T-cell (primary cell): ENCODE measurements around the gene MYLK4. TPM values are rescaled to one million over a fixed set of nuclear protein-coding genes. Genes with fewer than 3 reads are reported as not detected.

Source experiments
- ATAC-seq, 4 experiments: fragments of 200-7000 bp in 3 of 4; fragments of 150-1000 bp in 1 of 4; cut with Tn5 transposase; replicated peaks in 1 of 4; 1 replicate in 3 of 4; 2 replicates in 1 of 4; pipeline ENCODE4 v1.10.0; 2021; ENCODE audit warnings: moderate library complexity in 3 of 4, mild to moderate bottlenecking in 2 of 4, moderate number of reproducible peaks in 1 of 4
- CTCF ChIA-PET, 2 donors: fragments of 300-600 bp; sonication (Branson Sonifier 250); formaldehyde crosslinking; loops; one replicate each; lab custom pipeline; 2022; ENCODE audit warnings: antibody characterized with exemption in 2 of 2; lab: Charles Lee
- POLR2A ChIA-PET, 2 donors: fragments of 300-600 bp; sonication (Branson Sonifier 250); formaldehyde crosslinking; loops; one replicate each; lab custom pipeline; 2022; ENCODE audit warnings: antibody characterized with exemption in 2 of 2; lab: Charles Lee
- DNase-seq, 35 experiments: peaks; one replicate each; pipeline versions ENCODE4 v3.0.0 to v3.0.0-alpha.2; 2013 to 2023
- H3K27ac ChIP-seq: one replicate; pipeline ENCODE4 v1.5.1; 2013; ENCODE audit warnings: low read length
- H3K27me3 ChIP-seq, 2 experiments: replicated peaks in 1 of 2; 1 replicate in 1 of 2; 2 replicates in 1 of 2; pipeline versions ENCODE4 v1.6.1 to v1.7.0; 2013; ENCODE audit warnings: low read length in 1 of 2, mixed read lengths in 1 of 2; ENCODE audit not compliant: control insufficient read depth in 2 of 2, insufficient read depth in 2 of 2; ENCODE audit errors: extremely low read depth in 1 of 2
- H3K36me3 ChIP-seq, 2 donors: 1 replicate in 1 of 2; 2 replicates in 1 of 2; pipeline versions ENCODE4 v1.6.1 to v1.7.0; 2013; ENCODE audit warnings: low read length in 1 of 2; ENCODE audit not compliant: control insufficient read depth in 2 of 2, insufficient read depth in 1 of 2; ENCODE audit errors: extremely low read depth in 1 of 2
- H3K4me1 ChIP-seq, 2 experiments: 1 replicate in 1 of 2; 2 replicates in 1 of 2; pipeline versions ENCODE4 v1.6.1 to v1.7.0; 2013; ENCODE audit warnings: low read length in 2 of 2, mixed read lengths in 1 of 2; ENCODE audit not compliant: insufficient read depth in 2 of 2, control insufficient read depth in 1 of 2; ENCODE audit errors: extremely low read depth in 1 of 2
- H3K4me3 ChIP-seq, 2 donors: 1 replicate in 1 of 2; 2 replicates in 1 of 2; pipeline versions ENCODE4 v1.5.1 to v1.7.0; 2013; ENCODE audit warnings: mild to moderate bottlenecking in 2 of 2, low read length in 1 of 2, moderate library complexity in 1 of 2; ENCODE audit not compliant: control insufficient read depth in 1 of 2; ENCODE audit errors: extremely low read depth in 1 of 2
- H3K9me3 ChIP-seq: 2 replicates; pipeline ENCODE4 v1.7.0; 2013
- H3K27ac Mint-ChIP-seq, 2 donors: one replicate each; pipeline ENCODE4 v1.8.0; 2020 to 2021; ENCODE audit warnings: mild to moderate bottlenecking in 2 of 2, mixed read lengths in 2 of 2
- H3K27me3 Mint-ChIP-seq, 2 donors: one replicate each; pipeline ENCODE4 v1.8.0; 2021 to 2022; ENCODE audit warnings: mixed read lengths in 2 of 2
- H3K36me3 Mint-ChIP-seq: one replicate; pipeline ENCODE4 v1.8.0; 2021; ENCODE audit warnings: mixed read lengths
- H3K4me1 Mint-ChIP-seq, 3 donors: one replicate each; pipeline ENCODE4 v1.8.0; 2020 to 2022; ENCODE audit warnings: mixed read lengths in 3 of 3, mild to moderate bottlenecking in 1 of 3
- H3K4me3 Mint-ChIP-seq, 3 donors: one replicate each; pipeline ENCODE4 v1.8.0; 2020 to 2022; ENCODE audit warnings: mild to moderate bottlenecking in 3 of 3, mixed read lengths in 3 of 3, moderate library complexity in 3 of 3
- H3K9me3 Mint-ChIP-seq, 3 donors: one replicate each; pipeline ENCODE4 v1.8.0; 2020 to 2022; ENCODE audit warnings: mixed read lengths in 3 of 3
- WGBS: methylation state at CpG from one replicate; pipeline ENCODE4 v1.1.5; 2013; ENCODE audit warnings: missing lambda C conversion rate; ENCODE audit not compliant: insufficient coverage; 5-methylcytosine and 5-hydroxymethylcytosine counted together
- total RNA-seq, 35 experiments: library from RNA in 6 of 35; stranded (reverse) in 6 of 35; fragments of 120-200 nt in 1 of 35; gene quantifications; one replicate each; pipeline versions ENCODE4 v1.2.1 to v1.2.4 and lab custom pipeline; 2013 to 2026

The MYLK4 gene
- total RNA-seq, 5 donors from 2014 or later (not counting 1 experiment from before 2014, with no cell fraction given), result 0.58 to 1.4 (median 1.0) TPM

- Mint-ChIP-seq H3K27ac (no peak overlapping the region), H3K9me3 (peaks cover 0 to 13% (median 10%) of the 10 kb centered on the region in 3 donors), H3K4me1 (no peaks in the 10 kb centered on the region), H3K4me3 (no peak overlapping the region), H3K27me3 (peaks cover 0 to 11% of the 10 kb centered on the region in 2 donors), H3K36me3 (peaks cover 7% of the 10 kb centered on the region)
- Histone ChIP-seq H3K9me3 (no peaks in the 10 kb centered on the region), H3K4me3 (no peak overlapping the region), H3K27ac (no peak overlapping the region), H3K4me1 (no peaks in the 10 kb centered on the region), H3K27me3 (peaks cover 0 to 17% of the 10 kb centered on the region in 2 experiments), H3K36me3 (no peaks in the 10 kb centered on the region)
- no CpG with 5 or more reads among the region's 8 CpGs for WGBS
- ChIA-PET CTCF (no interaction called here), POLR2A (no interaction called here)
- DNase-seq (no peak), ATAC-seq (no peak)
Measured at GRCh38 chr6:2725364-2725988, 25.2 kb downstream of the MYLK4 start.

GRCh38 chr6:2721219-2721618 is 29.5 kb downstream of the MYLK4 start:
- ChIA-PET POLR2A (no interaction called here), CTCF (no interaction called here)
- peaks cover 10% of the 10 kb centered on the region for H3K36me3 Mint-ChIP-seq
- 80% methylated on average over 1 of the region's 3 CpGs for WGBS
- Histone ChIP-seq H3K27me3 (peaks cover 0 to 2% of the 10 kb centered on the region in 2 experiments), H3K4me3 (no peak overlapping the region), H3K27ac (no peak overlapping the region), H3K36me3 (no peaks in the 10 kb centered on the region), H3K4me1 (no peaks in the 10 kb centered on the region), H3K9me3 (no peaks in the 10 kb centered on the region)
- H3K27me3 Mint-ChIP-seq, result peaks cover 0 to 3% of the 10 kb centered on the region in 2 donors
- H3K9me3 Mint-ChIP-seq, result peaks cover 0 to 13% (median 10%) of the 10 kb centered on the region in 3 donors
- DNase-seq (no peak), ATAC-seq (no peak)
- H3K27ac Mint-ChIP-seq, result no peak overlapping the region
- peaks cover 5% of the 10 kb centered on the region in 3 donors for H3K4me1 Mint-ChIP-seq
- no peak overlapping the region for H3K4me3 Mint-ChIP-seq

GRCh38 chr6:2719093-2719455 is 31.6 kb downstream of the MYLK4 start:
- no CpG with 5 or more reads among the region's 2 CpGs for WGBS

GRCh38 chr6:2718334-2719092 is 32.2 kb downstream of the MYLK4 start:
- H3K9me3 Mint-ChIP-seq, result peaks cover 0 to 13% (median 10%) of the 10 kb centered on the region in 3 donors
- DNase-seq (no peak), ATAC-seq (no peak)
- H3K4me3 Mint-ChIP-seq, result peak overlapping the region in 1 of 3 donors; percentile 33
- H3K27ac Mint-ChIP-seq, result no peak overlapping the region
- Histone ChIP-seq H3K4me3 (no peak overlapping the region), H3K9me3 (no peaks in the 10 kb centered on the region), H3K27me3 (peaks cover 0 to 2% of the 10 kb centered on the region in 2 experiments), H3K36me3 (no peaks in the 10 kb centered on the region), H3K27ac (no peak overlapping the region), H3K4me1 (no peaks in the 10 kb centered on the region)
- H3K4me1 Mint-ChIP-seq, result peaks cover 5% of the 10 kb centered on the region in 3 donors
- 43% methylated on average over 2 of the region's 6 CpGs for WGBS
- CTCF ChIA-PET, result no interaction called here
- H3K27me3 Mint-ChIP-seq, result no peaks in the 10 kb centered on the region
- POLR2A ChIA-PET, result no interaction called here
- peaks cover 10% of the 10 kb centered on the region for H3K36me3 Mint-ChIP-seq

More at GRCh38 chr6:2719093-2719455, 31.6 kb downstream of the MYLK4 start:
- Mint-ChIP-seq H3K36me3 (peaks cover 10% of the 10 kb centered on the region), H3K4me1 (peaks cover 5% of the 10 kb centered on the region in 3 donors), H3K27me3 (peaks cover 0 to under 1% of the 10 kb centered on the region in 2 donors), H3K27ac (no peak overlapping the region), H3K4me3 (peak overlapping the region in 1 of 3 donors; percentile 33), H3K9me3 (peaks cover 0 to 13% (median 10%) of the 10 kb centered on the region in 3 donors)
- no peaks in the 10 kb centered on the region for H3K9me3 ChIP-seq
- ATAC-seq (no peak), DNase-seq (no peak)
- peaks cover 0 to 2% of the 10 kb centered on the region in 2 experiments for H3K27me3 ChIP-seq
- no peaks in the 10 kb centered on the region for H3K4me1 ChIP-seq
- ChIA-PET POLR2A (interaction anchor here in 1 of 2 donors (0.5 kb wide), 1 partner anchor 9 kb away, joined by 4 read pairs; no protein-coding TSS in a partner anchor), CTCF (no interaction called here)
- H3K36me3 ChIP-seq, result no peaks in the 10 kb centered on the region
- H3K27ac ChIP-seq, result no peak overlapping the region
- no peak overlapping the region for H3K4me3 ChIP-seq

- Histone ChIP-seq H3K27ac (no peak overlapping the region), H3K4me3 (no peak overlapping the region), H3K36me3 (no peaks in the 10 kb centered on the region), H3K27me3 (peaks cover 0 to 5% of the 10 kb centered on the region in 2 experiments), H3K4me1 (no peaks in the 10 kb centered on the region), H3K9me3 (no peaks in the 10 kb centered on the region)
- Mint-ChIP-seq H3K4me3 (no peak overlapping the region), H3K27me3 (peaks cover 0 to under 1% of the 10 kb centered on the region in 2 donors), H3K36me3 (peaks cover 10% of the 10 kb centered on the region), H3K27ac (no peak overlapping the region), H3K9me3 (peaks cover 0 to 7% (median 7%) of the 10 kb centered on the region in 3 donors), H3K4me1 (peaks cover 5% of the 10 kb centered on the region in 3 donors)
- ChIA-PET POLR2A (no interaction called here), CTCF (no interaction called here)
- DNase-seq (no peak), ATAC-seq (no peak)
- no CpG with 5 or more reads among the region's 9 CpGs for WGBS
Measured at GRCh38 chr6:2716936-2717700, 33.6 kb downstream of the MYLK4 start.

- Histone ChIP-seq H3K36me3 (no peaks in the 10 kb centered on the region), H3K4me1 (no peaks in the 10 kb centered on the region), H3K27ac (no peak overlapping the region), H3K9me3 (no peaks in the 10 kb centered on the region), H3K4me3 (no peak overlapping the region), H3K27me3 (peaks cover 0 to 5% of the 10 kb centered on the region in 2 experiments)
- H3K4me1 Mint-ChIP-seq, result peaks cover 5% of the 10 kb centered on the region in 3 donors
- ChIA-PET CTCF (no interaction called here), POLR2A (no interaction called here)
- H3K36me3 Mint-ChIP-seq, result peaks cover 8% of the 10 kb centered on the region
- no peak overlapping the region for H3K27ac Mint-ChIP-seq
- no peak for DNase-seq
- no peak for ATAC-seq
- WGBS, result no CpG with 5 or more reads among the region's 5 CpGs
- peaks cover 0 to 7% (median 3%) of the 10 kb centered on the region in 3 donors for H3K9me3 Mint-ChIP-seq
- no peak overlapping the region for H3K4me3 Mint-ChIP-seq
- H3K27me3 Mint-ChIP-seq, result peaks cover 0 to 5% of the 10 kb centered on the region in 2 donors
Measured at GRCh38 chr6:2715737-2716136, 35.0 kb downstream of the MYLK4 start.
